GM15510 (cell line): ENCODE measurements around the gene GALNT10.

Experiments used
- POLR2A ChIP-seq: IDR thresholded peaks from 3 replicates; pipeline ENCODE4 v1.6.1; 2011; ENCODE audit warnings: borderline replicate concordance; ENCODE audit not compliant: insufficient read length; ENCODE audit errors: extremely low read depth

The GALNT10 gene

DNA sequence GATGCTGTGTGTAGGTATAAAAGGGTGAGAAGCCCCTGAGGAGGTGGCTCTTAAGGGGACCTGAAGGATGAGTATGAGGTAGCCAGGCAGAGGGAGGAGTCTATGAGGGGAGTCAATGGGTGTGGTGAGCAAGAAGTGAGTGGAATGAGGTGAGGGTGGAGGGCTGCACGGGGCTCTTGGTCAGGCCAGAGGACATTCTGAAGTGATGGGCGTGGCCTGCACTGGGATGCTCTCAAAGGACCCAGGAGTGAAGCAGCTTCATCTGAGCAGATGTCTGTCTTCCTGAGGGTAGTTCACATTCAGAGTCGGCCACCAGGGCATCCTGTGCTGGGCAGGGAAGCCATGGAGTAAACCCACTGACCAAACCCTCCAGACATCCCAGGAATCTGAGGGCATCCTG is 210.1 kb downstream of the GALNT10 start:
- no peak for TF ChIP-seq POLR2A

DNA sequence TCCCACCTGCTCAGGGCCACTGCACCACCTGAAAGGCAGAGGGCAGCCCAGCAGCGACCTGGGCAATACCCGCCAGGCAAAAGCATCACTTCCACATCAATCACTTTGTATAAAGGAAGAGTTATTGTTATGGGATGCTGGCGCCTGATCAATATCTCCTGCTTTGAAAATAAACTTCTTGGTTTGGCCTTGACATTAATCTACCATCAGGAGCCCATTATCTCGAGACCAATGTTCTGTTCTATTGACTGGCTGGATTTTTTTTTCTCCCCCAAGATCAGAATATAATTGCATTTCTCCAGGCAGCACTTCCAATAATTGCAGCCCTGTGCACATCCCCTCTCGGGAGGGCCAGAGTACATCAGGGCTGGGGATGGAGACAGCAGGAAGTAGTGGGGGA is 210.8 kb downstream of the GALNT10 start:
- no peak for TF ChIP-seq POLR2A

DNA sequence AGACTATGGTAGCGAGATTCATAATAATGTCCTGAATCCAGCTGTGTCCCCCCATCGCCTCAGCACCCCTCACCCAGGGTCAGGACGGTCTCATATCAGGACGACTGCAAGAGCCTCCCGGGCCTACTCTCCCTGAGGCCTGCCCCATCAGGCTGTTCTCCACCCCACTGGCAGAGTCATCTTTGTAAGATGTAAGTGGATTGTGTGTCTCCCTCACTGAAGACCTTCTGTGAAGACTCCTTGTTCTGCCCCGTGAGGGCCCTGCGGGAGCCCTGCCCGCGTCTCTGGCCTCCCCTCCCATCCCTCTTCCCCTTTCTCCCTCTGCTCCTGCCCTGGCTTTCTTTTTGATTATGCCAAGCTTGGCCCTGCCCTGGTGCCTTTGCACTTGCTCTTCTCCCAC is 211.4 kb downstream of the GALNT10 start:
- no peak for TF ChIP-seq POLR2A

DNA sequence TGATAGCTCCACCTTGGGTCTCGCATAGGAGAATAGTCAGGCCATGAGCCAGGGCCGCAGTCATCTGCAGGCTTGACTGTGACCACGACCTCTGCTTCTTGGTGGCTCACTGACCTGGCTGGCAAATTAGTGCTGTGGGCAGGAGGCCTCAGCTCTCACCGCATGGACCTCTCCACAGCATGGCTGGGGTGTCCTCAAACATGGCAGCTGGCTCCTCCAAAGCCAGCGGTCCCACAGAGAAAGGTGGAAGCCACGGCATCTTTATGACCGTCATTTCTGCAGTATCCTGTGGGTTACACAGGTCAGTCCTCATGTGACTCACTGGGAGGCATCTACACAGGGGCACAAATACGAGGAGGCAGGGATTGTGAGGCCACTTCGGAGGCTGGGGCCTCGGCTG is 212.1 kb downstream of the GALNT10 start:
- no peak for TF ChIP-seq POLR2A

DNA sequence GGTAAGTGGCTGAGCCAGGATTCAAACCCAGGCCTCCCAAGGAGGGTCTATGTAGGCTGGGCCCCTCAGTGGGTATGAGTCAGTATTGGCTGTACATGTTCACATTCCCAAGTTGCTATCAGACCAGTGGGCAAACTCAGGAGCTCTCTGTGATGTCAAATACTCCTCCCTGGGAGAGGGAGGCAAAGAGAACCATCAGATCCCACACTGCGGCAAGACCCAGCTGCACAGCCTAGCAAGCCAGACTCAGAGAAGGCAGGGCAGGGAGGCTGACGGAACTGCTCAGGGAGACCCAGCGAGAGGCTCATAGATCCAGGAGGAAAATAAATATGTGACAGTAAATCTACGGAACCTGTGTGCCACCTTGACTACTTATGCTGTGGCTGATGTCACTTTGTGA is 212.7 kb downstream of the GALNT10 start:
- no peak for TF ChIP-seq POLR2A

DNA sequence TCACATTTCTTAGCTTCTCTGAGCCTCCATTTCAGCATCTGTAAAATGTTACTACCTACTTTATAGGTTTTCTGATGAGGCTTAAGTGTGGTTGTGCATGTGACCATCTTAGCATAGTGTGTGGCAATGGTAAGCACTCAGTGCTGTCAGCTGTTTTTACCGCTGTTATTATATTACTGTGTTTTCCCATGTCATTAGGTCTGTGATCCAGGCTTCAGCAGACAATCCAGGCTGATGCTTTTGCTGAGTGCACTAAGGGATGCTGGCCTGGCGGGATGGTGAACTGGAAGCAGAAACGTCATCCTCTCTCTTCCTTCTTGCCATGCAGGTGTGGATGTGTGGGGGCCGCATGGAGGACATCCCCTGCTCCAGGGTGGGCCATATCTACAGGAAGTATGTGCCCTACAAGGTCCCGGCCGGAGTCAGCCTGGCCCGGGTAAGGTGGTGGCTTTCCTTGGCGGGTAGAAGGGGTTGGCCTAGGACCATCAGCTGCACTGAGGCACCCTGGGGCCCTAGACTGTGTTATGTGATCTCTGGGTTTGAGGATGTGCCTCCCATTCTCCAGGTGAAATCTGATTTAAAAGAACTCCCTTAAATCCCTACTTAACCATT is 213.3 kb downstream of the GALNT10 start:
- no peak for TF ChIP-seq POLR2A

DNA sequence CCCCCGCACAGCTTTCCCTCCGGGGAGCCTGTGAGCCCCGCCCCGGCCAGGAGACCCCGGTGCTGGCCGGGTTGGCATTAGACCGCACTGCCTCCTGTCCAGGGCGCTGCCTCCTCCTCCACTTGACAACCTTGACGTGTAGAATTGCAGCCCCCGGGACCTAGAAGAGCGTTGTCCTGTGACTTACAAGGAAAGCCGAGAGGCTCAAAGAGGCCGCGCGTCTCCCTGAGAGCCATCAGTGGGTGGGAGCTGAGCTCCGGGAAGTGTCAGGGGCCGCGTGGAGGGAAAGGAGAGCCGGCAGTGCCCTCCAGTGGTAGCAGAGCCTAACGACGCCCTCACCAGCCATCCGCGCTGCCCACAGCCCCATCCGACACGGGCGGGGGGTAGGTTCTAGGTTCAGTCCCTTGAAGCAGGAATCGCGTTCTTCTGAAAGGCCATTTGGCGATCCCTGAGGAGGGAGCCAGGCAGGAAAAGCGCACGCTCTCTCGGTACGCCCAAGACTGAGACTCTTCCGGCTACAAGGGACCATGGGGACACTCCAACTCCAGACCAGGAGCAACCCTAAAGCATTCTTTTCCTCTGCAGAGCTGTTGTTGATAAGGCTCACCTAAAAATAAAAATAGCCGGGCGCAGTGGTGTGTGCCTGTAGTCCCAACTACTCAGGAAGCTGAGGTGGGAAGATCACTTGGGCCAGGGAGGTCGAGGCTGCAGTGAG is 214.7 kb downstream of the GALNT10 start:
- TF ChIP-seq POLR2A, result no peak

DNA sequence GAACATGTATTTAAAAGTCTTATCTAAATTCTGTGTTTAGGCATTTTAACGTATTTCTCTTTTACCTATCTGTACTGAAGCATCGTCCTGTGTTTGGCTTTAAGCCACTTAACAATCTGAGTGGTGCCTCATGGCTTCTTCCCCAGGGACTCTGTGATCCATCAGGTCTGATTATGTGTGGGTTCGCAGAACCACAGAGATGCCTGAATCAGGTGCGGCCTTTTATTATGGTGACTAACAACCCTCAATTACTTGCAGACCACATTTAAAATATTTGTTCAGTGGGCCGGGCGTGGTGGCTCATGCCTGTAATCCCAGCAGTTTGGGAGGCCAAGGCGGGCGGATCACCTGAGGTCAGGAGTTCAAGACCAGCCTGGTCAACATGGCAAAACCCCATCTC is 215.7 kb downstream of the GALNT10 start:
- TF ChIP-seq POLR2A, result no peak

DNA sequence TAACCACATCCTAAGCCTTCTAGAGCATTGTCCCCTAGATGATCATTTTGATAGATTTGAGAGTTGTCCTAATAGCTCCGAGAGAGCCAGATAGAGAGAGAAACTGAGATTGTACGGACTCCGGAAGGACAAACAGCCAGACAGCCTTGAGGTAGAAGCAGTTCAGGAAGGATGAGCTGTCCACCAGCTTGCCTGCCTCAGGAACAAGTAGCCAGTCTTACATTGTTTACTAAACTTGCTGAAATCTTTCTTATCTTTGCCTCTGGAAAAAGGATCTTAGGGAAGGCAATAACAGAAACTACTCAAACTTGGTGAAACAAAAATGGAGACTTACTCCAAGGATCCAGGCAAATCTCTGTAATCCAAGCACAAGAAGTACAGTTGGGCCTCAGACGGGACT is 216.3 kb downstream of the GALNT10 start:
- TF ChIP-seq POLR2A, result no peak

DNA sequence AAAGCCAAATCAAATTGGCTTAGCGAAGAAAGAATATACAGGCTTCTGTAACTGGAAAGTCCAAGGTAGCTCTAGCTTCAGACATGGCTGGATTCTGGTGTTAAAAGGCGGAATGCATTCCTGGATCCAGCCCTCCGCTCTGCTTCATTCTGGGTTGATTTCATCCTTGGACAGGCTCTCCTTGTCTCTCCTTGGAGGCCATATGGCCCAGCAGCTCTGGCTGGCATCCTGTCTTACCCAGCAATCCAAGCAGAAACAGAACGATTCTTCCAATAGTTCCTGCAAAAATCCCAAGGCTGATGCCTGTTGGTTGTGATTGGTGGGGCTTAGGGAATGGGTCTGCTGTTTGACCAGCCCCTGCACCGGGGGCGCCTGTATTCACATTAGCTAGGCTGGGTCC is 218.3 kb downstream of the GALNT10 start:
- TF ChIP-seq POLR2A, result no peak

DNA sequence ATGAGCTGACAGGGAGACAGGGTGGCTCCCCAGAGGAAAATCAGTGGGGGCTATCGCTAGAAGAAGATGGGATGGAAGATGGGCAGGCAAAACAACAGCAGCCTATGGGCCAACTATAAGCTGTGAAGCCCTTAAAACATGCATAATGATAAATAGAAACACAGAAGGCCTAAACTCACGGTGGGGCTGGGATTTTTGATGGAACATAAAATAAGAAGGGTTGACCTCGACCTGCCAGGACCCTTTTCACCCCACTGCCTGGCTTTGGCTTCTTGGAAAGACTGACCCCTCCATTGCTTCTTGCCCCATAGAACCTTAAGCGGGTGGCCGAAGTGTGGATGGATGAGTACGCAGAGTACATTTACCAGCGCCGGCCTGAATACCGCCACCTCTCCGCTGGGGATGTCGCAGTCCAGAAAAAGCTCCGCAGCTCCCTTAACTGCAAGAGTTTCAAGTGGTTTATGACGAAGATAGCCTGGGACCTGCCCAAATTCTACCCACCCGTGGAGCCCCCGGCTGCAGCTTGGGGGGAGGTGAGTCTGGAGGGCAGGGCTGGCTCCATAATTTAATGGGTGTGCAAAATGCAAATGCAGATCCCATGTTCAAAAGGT is 218.8 kb downstream of the GALNT10 start:
- TF ChIP-seq POLR2A, result no peak

DNA sequence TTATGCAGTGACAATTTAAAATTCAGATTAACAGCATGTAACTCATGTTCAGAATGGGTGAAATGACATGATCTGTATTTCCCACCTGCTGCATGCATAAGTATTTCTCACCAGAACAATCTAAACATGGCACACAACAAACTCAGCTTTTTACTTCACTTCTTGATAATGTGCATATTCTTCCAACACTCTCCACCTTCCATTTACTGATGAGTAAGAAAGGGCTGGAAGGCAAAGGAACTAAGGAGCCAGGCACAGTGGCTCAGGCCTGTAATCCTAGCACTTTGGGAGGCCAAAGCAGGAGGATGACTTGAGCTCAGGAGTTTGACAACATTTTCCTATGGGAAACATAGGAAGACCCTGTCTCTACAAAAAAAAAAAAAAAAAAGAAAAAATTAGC is 219.5 kb downstream of the GALNT10 start:
- no peak for TF ChIP-seq POLR2A

DNA sequence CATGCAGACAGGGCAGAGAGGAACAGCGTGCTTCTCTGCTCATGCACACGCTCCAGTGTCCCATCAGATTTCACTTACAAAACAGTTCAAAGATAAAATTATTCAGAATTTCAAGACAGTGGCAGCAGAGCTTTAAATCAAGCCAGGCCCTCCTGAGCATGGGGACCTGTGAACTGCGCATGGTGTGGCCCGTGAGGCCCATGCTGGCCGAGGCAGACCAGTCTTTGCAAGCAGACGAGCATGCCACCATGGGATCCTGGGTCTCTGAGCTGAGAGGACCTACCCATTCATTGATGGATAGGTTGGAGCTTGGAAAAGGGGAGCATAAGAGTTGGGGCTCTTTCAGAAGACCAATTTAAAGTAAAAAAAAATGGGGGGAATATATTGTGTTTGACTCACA is 220.3 kb downstream of the GALNT10 start:
- TF ChIP-seq POLR2A, result no peak

DNA sequence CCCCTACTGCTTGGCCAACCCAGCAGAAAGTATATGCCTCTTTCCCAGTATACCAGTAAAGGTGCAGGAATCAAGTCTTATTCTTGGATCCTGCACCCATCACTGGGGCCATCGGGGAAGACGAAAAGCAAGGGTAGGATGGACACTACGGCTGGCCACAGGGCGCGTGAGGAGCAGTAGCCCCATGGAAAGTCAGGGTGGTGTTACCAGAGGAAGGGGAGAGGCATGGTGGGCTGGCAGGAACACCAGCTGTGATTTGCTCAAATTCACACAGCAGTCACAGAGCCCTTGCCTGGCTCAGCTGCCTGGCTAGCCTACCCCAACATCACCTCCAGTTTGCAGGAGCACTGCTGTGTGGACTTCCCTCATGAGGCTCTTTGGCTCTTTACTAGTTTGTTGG is 220.8 kb downstream of the GALNT10 start:
- no peak for TF ChIP-seq POLR2A

DNA sequence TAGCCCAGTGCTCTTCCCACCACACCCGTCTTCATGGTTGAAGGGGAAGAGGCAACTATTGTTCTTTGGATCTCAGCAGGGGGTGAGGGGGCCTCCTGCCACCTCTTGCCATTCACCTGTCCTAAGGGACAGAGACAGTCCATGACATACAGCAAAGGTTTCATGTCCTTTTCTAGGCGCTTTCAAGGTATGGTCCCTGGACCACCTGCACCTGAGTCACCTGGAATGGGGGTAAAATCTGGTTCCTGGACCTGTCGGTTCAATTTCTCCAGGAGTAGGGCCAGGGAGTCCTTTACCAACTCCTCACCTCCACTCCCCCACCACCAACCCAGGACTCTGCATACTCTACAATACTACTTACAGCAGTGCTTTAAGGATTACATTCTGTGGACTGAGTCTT is 221.8 kb downstream of the GALNT10 start:
- TF ChIP-seq POLR2A, result no peak

DNA sequence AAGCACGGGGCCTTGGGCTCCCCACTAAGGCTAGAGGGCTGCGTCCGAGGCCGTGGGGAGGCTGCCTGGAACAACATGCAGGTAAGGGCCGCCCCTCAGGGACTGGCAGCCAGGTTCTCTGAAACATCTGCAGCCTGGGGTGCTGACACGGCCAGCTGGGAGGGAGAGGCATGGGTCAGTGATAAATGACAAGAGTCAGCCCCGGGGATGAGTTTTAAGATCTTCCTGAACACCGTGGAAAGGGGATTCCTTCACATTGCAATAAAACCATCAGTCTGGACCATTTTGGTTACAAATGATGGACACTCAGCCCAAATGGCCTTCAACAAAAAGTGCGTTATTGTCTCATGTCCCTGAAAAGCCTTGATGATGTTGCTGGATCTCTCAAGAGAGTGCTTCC is 222.4 kb downstream of the GALNT10 start:
- no peak for TF ChIP-seq POLR2A

DNA sequence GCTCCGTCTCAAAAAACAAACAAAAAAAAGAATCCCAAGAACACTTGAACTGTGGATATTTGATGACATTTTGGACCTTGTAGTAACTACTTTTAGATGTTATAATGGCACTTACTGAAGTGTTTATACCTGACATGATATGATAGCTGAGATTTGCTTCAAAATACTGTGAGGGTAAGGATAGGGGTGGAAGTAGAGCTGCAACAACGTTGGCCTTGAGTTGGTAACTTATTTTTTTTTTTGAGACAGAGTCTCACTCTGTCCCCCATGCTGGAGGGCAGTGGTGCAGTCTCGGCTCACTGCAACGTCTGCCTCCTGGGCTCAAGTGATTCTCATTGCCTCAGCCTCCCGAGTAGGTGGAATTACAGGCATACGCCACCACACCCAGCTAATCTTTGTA is 224.6 kb downstream of the GALNT10 start:
- TF ChIP-seq POLR2A, result no peak

DNA sequence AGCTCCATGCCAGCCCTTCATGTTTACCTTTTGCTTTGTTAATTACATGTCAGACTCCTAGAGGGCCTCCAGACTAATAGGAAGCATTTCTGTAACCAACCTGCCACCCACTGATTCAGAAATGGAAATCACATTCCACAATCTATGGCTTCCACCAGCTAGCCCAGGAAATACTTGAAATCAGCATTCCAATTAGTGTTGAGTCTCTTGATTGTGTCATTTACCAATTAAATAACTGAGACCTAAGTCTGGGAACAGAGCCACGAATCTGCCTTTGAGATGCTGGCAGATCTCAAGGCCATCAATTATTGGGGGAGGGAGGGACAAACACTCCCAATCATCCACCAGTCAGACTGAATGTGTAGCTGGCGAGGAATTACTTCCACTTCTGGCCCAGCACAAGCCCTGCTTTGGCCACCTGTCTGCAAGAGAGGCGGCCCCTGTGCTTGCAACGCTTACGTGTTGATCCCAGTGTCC is 227.8 kb downstream of the GALNT10 start:
- TF ChIP-seq POLR2A, result no peak
